ENCODE measurements around the gene FMO2. TPM values are rescaled to one million over a fixed set of nuclear protein-coding genes. Genes with fewer than 3 reads are reported as not detected.

FMO2 gene
- total and polyA plus RNA-seq, 4 donors = 157 to 232 (median 198) TPM

Other genes with a start within 250 kb of the FMO2 start
- gene MROH9, start 249.8 kb upstream of the FMO2 start, total RNA-seq = under 1 TPM; 0.10 to 0.39 TPM
- gene MROH9, start 249.8 kb upstream of the FMO2 start, polyA plus RNA-seq = not detected
- 1 to 10 TPM; 2.8 to 3.7 TPM for gene FMO3, start 94.4 kb upstream of the FMO2 start, total RNA-seq
- gene FMO3, start 94.4 kb upstream of the FMO2 start, polyA plus RNA-seq = 10 to 100 TPM in 1 of 2 donors, 1 to 10 TPM in 1; 9.0 to 13.5 TPM
- 1 to 10 TPM in 1 of 2 donors, under 1 TPM in 1; 0.81 to 7.3 TPM for gene FMO1, start 63.2 kb downstream of the FMO2 start, total RNA-seq
- gene FMO1, start 63.2 kb downstream of the FMO2 start, polyA plus RNA-seq = under 1 TPM in 1 of 2 donors, not detected in 1; 0.28 TPM
- gene FMO4, start 128.9 kb downstream of the FMO2 start, total RNA-seq = 10 to 100 TPM in 1 of 2 donors, 1 to 10 TPM in 1; 9.6 to 12.3 TPM
- gene FMO4, start 128.9 kb downstream of the FMO2 start, polyA plus RNA-seq = 1 to 10 TPM; 8.4 to 9.4 TPM

Measured in aorta (tissue), 4 donors.